ENCODE results near the gene SSU72.

DNA sequence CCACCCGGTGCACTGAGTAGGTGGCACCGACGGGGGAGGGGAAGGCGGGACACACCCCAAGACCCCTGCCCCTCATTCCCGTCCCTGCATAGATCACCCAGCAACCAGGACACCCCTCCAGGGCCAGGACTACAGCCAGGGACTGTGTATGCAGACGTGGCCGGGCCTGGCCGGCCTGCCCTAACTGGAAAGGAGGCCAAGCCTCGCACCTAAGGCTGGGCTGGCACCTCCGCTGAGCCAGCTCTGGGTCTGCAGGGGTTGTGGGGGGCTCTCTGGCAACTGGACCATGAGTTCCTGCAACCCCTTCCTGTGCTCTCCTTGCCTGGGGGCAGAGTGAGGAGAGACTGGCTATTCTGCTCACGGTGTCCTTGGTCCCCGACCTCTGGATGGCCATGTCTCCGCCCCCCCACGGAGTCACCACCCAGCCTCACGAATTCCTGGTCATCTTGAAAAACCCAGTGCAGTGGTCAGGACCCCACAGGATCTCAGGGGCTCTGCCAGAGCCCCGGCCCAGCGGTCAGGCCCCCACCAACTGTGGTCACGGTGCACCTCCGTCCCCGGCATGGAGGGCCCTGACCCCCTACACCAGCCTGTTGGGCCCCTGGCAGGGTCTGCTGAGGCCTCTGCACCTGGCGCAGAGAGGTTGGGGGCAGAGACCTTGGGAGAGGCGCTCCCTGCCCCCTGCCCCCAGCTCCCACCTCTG, 26.3 kb upstream of the SSU72 start:
- TF ChIP-seq, protein P1, sequence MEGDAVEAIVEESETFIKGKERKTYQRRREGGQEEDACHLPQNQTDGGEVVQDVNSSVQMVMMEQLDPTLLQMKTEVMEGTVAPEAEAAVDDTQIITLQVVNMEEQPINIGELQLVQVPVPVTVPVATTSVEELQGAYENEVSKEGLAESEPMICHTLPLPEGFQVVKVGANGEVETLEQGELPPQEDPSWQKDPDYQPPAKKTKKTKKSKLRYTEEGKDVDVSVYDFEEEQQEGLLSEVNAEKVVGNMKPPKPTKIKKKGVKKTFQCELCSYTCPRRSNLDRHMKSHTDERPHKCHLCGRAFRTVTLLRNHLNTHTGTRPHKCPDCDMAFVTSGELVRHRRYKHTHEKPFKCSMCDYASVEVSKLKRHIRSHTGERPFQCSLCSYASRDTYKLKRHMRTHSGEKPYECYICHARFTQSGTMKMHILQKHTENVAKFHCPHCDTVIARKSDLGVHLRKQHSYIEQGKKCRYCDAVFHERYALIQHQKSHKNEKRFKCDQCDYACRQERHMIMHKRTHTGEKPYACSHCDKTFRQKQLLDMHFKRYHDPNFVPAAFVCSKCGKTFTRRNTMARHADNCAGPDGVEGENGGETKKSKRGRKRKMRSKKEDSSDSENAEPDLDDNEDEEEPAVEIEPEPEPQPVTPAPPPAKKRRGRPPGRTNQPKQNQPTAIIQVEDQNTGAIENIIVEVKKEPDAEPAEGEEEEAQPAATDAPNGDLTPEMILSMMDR (IDR thresholded peaks at IDR 0.05), result no peak
- peak; percentile 57 for TF ChIP-seq EZH2 (IDR thresholded peaks at IDR 0.05)

Measured in neural progenitor cell (in vitro differentiated cells).